Measurements from ENCODE around the gene GFI1.
"Not testable (repeated sequence)": the region's sequence is repeated elsewhere in the genome, so short reads cannot be mapped to it uniquely, and the experiment has no call there.

The GFI1 gene

GRCh38 chr1:92486251-92487077 lies at the start of gene GFI1:
Gene GFI1, minus strand, starts transcription at chr1:92486925. Its CDS starts 3,438 bp downstream, at chr1:92483487.
- Histone ChIP-seq H3K4me1 (ENCODE audit: low read length) (peaks cover 6% of the 10 kb centered on the region; the same call in 1 of the 2 replicates), H3K27ac (ENCODE audit: low read length) (peak within 1 kb of the TSS; percentile 73), H2AFZ (ENCODE audit: low read depth, low read length) (peak within 1 kb of the TSS; percentile 83; the same call in 1 of the 2 replicates), H3K9me3 (ENCODE audit: insufficient read depth, low read length) (no peaks in the 10 kb centered on the region), H3K79me2 (ENCODE audit: low read length) (no peaks in the 10 kb centered on the region), H3K27me3 (ENCODE audit: low read depth, low read length) (peaks cover 7% of the 10 kb centered on the region), H3K4me2 (ENCODE audit: low read length) (peak within 1 kb of the TSS; percentile 87), H3K36me3 (replicated peaks; ENCODE audit: low read depth, low read length) (no peaks in the 10 kb centered on the region), H3K9ac (ENCODE audit: low read length) (peak within 1 kb of the TSS; percentile 75), H4K20me1 (ENCODE audit: insufficient read depth, low read length) (no peaks in the 10 kb centered on the region), H3K4me3 (ENCODE audit: low read length) (peak within 1 kb of the TSS; percentile 90)
- TF ChIP-seq EZH2phosphoT487 (IDR thresholded peaks at IDR 0.05; ENCODE audit: low read depth): no peak
- TF ChIP-seq CTCF (IDR thresholded peaks at IDR 0.05; ENCODE audit: low read depth, low read length): no peak; the same call in 1 of the 2 replicates

GRCh38 chr1:92532371-92532770 lies 45.6 kb upstream of the GFI1 start:
- not testable (repeated sequence) for H3K4me3 ChIP-seq (ENCODE audit: low read length); H3K4me2 ChIP-seq (ENCODE audit: low read length); H3K36me3 ChIP-seq (replicated peaks; ENCODE audit: low read depth, low read length); H3K9ac ChIP-seq (ENCODE audit: low read length); H3K27me3 ChIP-seq (ENCODE audit: low read depth, low read length); H2AFZ ChIP-seq (ENCODE audit: low read depth, low read length); H3K9me3 ChIP-seq (ENCODE audit: insufficient read depth, low read length); H4K20me1 ChIP-seq (ENCODE audit: insufficient read depth, low read length); H3K27ac ChIP-seq (ENCODE audit: low read length); H3K79me2 ChIP-seq (ENCODE audit: low read length)
- H3K4me1 ChIP-seq (ENCODE audit: low read length): peaks cover 15% of the 10 kb centered on the region

GRCh38 chr1:92531939-92532338 lies 45.2 kb upstream of the GFI1 start:
- H3K4me2 ChIP-seq (ENCODE audit: low read length); H3K79me2 ChIP-seq (ENCODE audit: low read length); H3K4me3 ChIP-seq (ENCODE audit: low read length); H2AFZ ChIP-seq (ENCODE audit: low read depth, low read length); H3K9ac ChIP-seq (ENCODE audit: low read length); H3K36me3 ChIP-seq (replicated peaks; ENCODE audit: low read depth, low read length); H3K27me3 ChIP-seq (ENCODE audit: low read depth, low read length); H3K9me3 ChIP-seq (ENCODE audit: insufficient read depth, low read length); H4K20me1 ChIP-seq (ENCODE audit: insufficient read depth, low read length); H3K27ac ChIP-seq (ENCODE audit: low read length): not testable (repeated sequence)
- H3K4me1 ChIP-seq (ENCODE audit: low read length): peaks cover 11% of the 10 kb centered on the region

- no peaks in the 10 kb centered on the region for H3K79me2 ChIP-seq (ENCODE audit: low read length)
- H3K9me3 ChIP-seq (ENCODE audit: insufficient read depth, low read length): no peaks in the 10 kb centered on the region
- no peak overlapping the region for H3K9ac ChIP-seq (ENCODE audit: low read length)
- H3K4me1 ChIP-seq (ENCODE audit: low read length): no peaks in the 10 kb centered on the region
- H3K27ac ChIP-seq (ENCODE audit: low read length): no peak overlapping the region
- H2AFZ ChIP-seq (ENCODE audit: low read depth, low read length): no peak overlapping the region
- no peak overlapping the region for H3K4me3 ChIP-seq (ENCODE audit: low read length)
- H3K4me2 ChIP-seq (ENCODE audit: low read length): no peak overlapping the region
- TF ChIP-seq EZH2phosphoT487 (IDR thresholded peaks at IDR 0.05; ENCODE audit: low read depth): no peak
- no peak for TF ChIP-seq CTCF (IDR thresholded peaks at IDR 0.05; ENCODE audit: low read depth, low read length)
- H4K20me1 ChIP-seq (ENCODE audit: insufficient read depth, low read length): no peaks in the 10 kb centered on the region
- H3K27me3 ChIP-seq (ENCODE audit: low read depth, low read length): no peaks in the 10 kb centered on the region
- no peaks in the 10 kb centered on the region for H3K36me3 ChIP-seq (replicated peaks; ENCODE audit: low read depth, low read length)
These were observed 40.9 kb upstream of the GFI1 start for GRCh38 chr1:92527670-92528069.

GRCh38 chr1:92524944-92525590 lies 38.3 kb upstream of the GFI1 start:
- H3K4me2 ChIP-seq (ENCODE audit: low read length); H3K9me3 ChIP-seq (ENCODE audit: insufficient read depth, low read length); H2AFZ ChIP-seq (ENCODE audit: low read depth, low read length); H4K20me1 ChIP-seq (ENCODE audit: insufficient read depth, low read length); H3K9ac ChIP-seq (ENCODE audit: low read length); H3K27ac ChIP-seq (ENCODE audit: low read length); H3K4me1 ChIP-seq (ENCODE audit: low read length); H3K36me3 ChIP-seq (replicated peaks; ENCODE audit: low read depth, low read length); H3K27me3 ChIP-seq (ENCODE audit: low read depth, low read length); H3K79me2 ChIP-seq (ENCODE audit: low read length); H3K4me3 ChIP-seq (ENCODE audit: low read length): not testable (repeated sequence)

Measured in OCI-LY3 (cell line).